ENCODE data around the gene SNX27. TPM values are rescaled to one million over a fixed set of nuclear protein-coding genes. Genes with fewer than 3 reads are reported as not detected.
"Not testable (repeated sequence)": the region's sequence is repeated elsewhere in the genome, so short reads cannot be mapped to it uniquely, and the experiment has no call there.

Gene SNX27
- total RNA-seq, 2 experiments from 2014 or later, result 13.2 to 13.3 TPM

GRCh38 chr1:151639466-151639865 lies 27.6 kb downstream of the SNX27 start:
- Histone ChIP-seq H3K27me3 (ENCODE audit: control insufficient read depth in 1 of 2, insufficient read depth in 2 of 2, low read length in 2 of 2) (no peaks in the 10 kb centered on the region), H3K4me1 (ENCODE audit: insufficient read depth, low read length) (no peaks in the 10 kb centered on the region), H3K27ac (ENCODE audit: low read depth in 1 of 2, low read length in 2 of 2) (no peak overlapping the region), H3K36me3 (ENCODE audit: insufficient read depth, low read length) (peaks cover 17% of the 10 kb centered on the region), H3K4me3 (ENCODE audit: low read length) (no peak overlapping the region), H3K9me3 (ENCODE audit: control insufficient read depth in 1 of 2, insufficient read depth in 1 of 2, low read length in 2 of 2) (no peaks in the 10 kb centered on the region)
- DNase-seq (no peak), ATAC-seq (ENCODE audit: poor library complexity) (no peak)
- H3K27me3 Mint-ChIP-seq, result no peaks in the 10 kb centered on the region
- H3K36me3 Mint-ChIP-seq (ENCODE audit: low read depth), result peaks cover 40% of the 10 kb centered on the region
- no peaks in the 10 kb centered on the region for H3K9me3 Mint-ChIP-seq
- intact Hi-C loops (cut with DNase I, micrococcal nuclease), result loop anchor here in 1 of 2 experiments (10.0 kb wide), 1 partner anchor 1225 kb away; no protein-coding TSS in a partner anchor
- H3K27ac Mint-ChIP-seq, result no peak overlapping the region
- no peak overlapping the region for H3K4me3 Mint-ChIP-seq
- CTCF ChIA-PET, result interaction anchor here (1.2 kb wide), 1 partner anchor 9 kb away, joined by 3 read pairs; no protein-coding TSS in a partner anchor
- no peak for TF ChIP-seq CTCF (IDR thresholded peaks at IDR 0.05)
- peaks cover 4% of the 10 kb centered on the region for H3K4me1 Mint-ChIP-seq (ENCODE audit: low read depth)
- POLR2A ChIA-PET, result no interaction called here

GRCh38 chr1:151641229-151641628 lies 29.4 kb downstream of the SNX27 start:
- ChIA-PET CTCF (no interaction called here), POLR2A (no interaction called here)
- Mint-ChIP-seq H3K4me1 (ENCODE audit: low read depth) (peaks cover 9% of the 10 kb centered on the region), H3K36me3 (ENCODE audit: low read depth) (peaks cover 54% of the 10 kb centered on the region), H3K27ac (no peak overlapping the region), H3K9me3 (no peaks in the 10 kb centered on the region), H3K4me3 (no peak overlapping the region), H3K27me3 (no peaks in the 10 kb centered on the region)
- intact Hi-C loops (cut with DNase I, micrococcal nuclease), result no loop called here
- DNase-seq, result no peak
- no peaks in the 10 kb centered on the region for H3K4me1 ChIP-seq (ENCODE audit: insufficient read depth, low read length)
- H3K9me3 ChIP-seq (ENCODE audit: control insufficient read depth in 1 of 2, insufficient read depth in 1 of 2, low read length in 2 of 2), result no peaks in the 10 kb centered on the region
- H3K27me3 ChIP-seq (ENCODE audit: control insufficient read depth in 1 of 2, insufficient read depth in 2 of 2, low read length in 2 of 2), result no peaks in the 10 kb centered on the region
- ATAC-seq (ENCODE audit: poor library complexity), result no peak
- H3K4me3 ChIP-seq (ENCODE audit: low read length), result no peak overlapping the region
- peaks cover 19% of the 10 kb centered on the region for H3K36me3 ChIP-seq (ENCODE audit: insufficient read depth, low read length)
- H3K27ac ChIP-seq (ENCODE audit: low read depth in 1 of 2, low read length in 2 of 2), result no peak overlapping the region
- no peak for TF ChIP-seq CTCF (IDR thresholded peaks at IDR 0.05)

GRCh38 chr1:151643085-151643484 lies 31.2 kb downstream of the SNX27 start:
- H3K9me3 ChIP-seq (ENCODE audit: control insufficient read depth in 1 of 2, insufficient read depth in 1 of 2, low read length in 2 of 2); H3K4me1 Mint-ChIP-seq (ENCODE audit: low read depth); H3K4me3 ChIP-seq (ENCODE audit: low read length); H3K9me3 Mint-ChIP-seq; H3K4me3 Mint-ChIP-seq; H3K4me1 ChIP-seq (ENCODE audit: insufficient read depth, low read length); POLR2A ChIA-PET; CTCF ChIA-PET; intact Hi-C loops (cut with DNase I, micrococcal nuclease); H3K27ac ChIP-seq (ENCODE audit: low read depth in 1 of 2, low read length in 2 of 2); DNase-seq; H3K27me3 Mint-ChIP-seq; ATAC-seq (ENCODE audit: poor library complexity); H3K27me3 ChIP-seq (ENCODE audit: control insufficient read depth in 1 of 2, insufficient read depth in 2 of 2, low read length in 2 of 2); H3K27ac Mint-ChIP-seq: not testable (repeated sequence)
- H3K36me3 Mint-ChIP-seq (ENCODE audit: low read depth), result peaks cover 57% of the 10 kb centered on the region
- H3K36me3 ChIP-seq (ENCODE audit: insufficient read depth, low read length), result peaks cover 23% of the 10 kb centered on the region

GRCh38 chr1:151644001-151644400 lies 32.2 kb downstream of the SNX27 start:
- POLR2A ChIA-PET, result no interaction called here
- Histone ChIP-seq H3K4me1 (ENCODE audit: insufficient read depth, low read length) (no peaks in the 10 kb centered on the region), H3K27me3 (ENCODE audit: control insufficient read depth in 1 of 2, insufficient read depth in 2 of 2, low read length in 2 of 2) (no peaks in the 10 kb centered on the region), H3K9me3 (ENCODE audit: control insufficient read depth in 1 of 2, insufficient read depth in 1 of 2, low read length in 2 of 2) (no peaks in the 10 kb centered on the region), H3K27ac (ENCODE audit: low read depth in 1 of 2, low read length in 2 of 2) (no peak overlapping the region), H3K36me3 (ENCODE audit: insufficient read depth, low read length) (peaks cover 20% of the 10 kb centered on the region), H3K4me3 (ENCODE audit: low read length) (no peak overlapping the region)
- H3K36me3 Mint-ChIP-seq (ENCODE audit: low read depth), result peaks cover 47% of the 10 kb centered on the region
- no peaks in the 10 kb centered on the region for H3K27me3 Mint-ChIP-seq
- ATAC-seq (ENCODE audit: poor library complexity) (no peak), DNase-seq (no peak)
- CTCF ChIA-PET, result no interaction called here
- H3K4me1 Mint-ChIP-seq (ENCODE audit: low read depth), result peaks cover 9% of the 10 kb centered on the region
- H3K4me3 Mint-ChIP-seq, result no peak overlapping the region
- intact Hi-C loops (cut with DNase I, micrococcal nuclease), result no loop called here
- no peak for TF ChIP-seq CTCF (IDR thresholded peaks at IDR 0.05)
- no peaks in the 10 kb centered on the region for H3K9me3 Mint-ChIP-seq
- no peak overlapping the region for H3K27ac Mint-ChIP-seq

Measured in CD4-positive, alpha-beta T cell (primary cell).